ENCODE data around the gene PCDH12.
"Not testable (repeated sequence)": the region's sequence is repeated elsewhere in the genome, so short reads cannot be mapped to it uniquely, and the experiment has no call there.

Gene PCDH12

DNA sequence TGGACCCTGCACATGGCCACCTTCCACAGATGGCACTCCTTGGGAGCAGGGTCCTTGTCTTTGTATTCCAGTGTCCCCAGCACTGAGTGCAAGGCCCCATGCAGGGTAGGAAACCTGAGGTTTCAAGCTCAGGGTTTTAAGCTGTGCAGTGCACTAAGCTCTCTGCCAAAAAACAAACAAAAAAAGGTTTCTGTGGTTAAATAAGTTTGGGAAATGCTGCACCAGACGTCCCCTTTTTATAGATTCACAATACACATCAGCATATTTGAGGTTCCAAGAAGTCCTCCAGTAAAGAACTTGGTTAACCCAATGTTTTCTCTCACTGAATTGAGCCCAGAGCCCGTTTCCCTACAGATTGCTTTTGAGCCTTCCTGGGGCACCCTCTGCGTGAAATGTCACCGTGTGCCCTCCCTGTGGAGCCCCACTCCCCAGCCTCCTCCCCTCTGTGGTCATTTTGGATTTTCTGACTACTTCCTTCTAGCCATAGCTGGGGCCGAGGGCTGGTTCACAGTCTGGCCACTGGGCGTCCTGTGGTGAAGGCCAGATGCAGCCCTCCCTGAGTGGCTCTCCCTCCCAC, 17.2 kb downstream of the PCDH12 start:
- peak; percentile 30 for DNase-seq (ENCODE audit: low read depth)

DNA sequence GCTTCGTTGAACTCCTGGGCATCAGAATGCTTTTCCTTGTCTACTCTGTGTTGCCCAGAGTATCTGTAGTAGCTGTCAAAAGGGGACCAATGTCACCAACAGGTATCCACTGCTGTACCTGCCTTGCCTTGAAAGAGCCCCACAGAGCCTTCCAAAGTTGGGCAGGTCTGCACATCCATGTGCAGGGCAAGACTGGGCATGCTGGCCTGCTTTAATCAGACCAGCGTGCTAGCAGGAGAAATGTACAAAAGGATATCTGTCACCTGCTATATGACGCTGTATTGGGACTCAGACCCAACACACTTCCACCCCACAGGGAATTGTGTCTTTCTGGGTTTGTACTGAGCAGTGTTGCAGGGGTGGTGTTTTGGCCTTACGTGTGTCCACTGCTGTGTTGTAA, 22.5 kb downstream of the PCDH12 start:
- DNase-seq (ENCODE audit: low read depth) = no peak

DNA sequence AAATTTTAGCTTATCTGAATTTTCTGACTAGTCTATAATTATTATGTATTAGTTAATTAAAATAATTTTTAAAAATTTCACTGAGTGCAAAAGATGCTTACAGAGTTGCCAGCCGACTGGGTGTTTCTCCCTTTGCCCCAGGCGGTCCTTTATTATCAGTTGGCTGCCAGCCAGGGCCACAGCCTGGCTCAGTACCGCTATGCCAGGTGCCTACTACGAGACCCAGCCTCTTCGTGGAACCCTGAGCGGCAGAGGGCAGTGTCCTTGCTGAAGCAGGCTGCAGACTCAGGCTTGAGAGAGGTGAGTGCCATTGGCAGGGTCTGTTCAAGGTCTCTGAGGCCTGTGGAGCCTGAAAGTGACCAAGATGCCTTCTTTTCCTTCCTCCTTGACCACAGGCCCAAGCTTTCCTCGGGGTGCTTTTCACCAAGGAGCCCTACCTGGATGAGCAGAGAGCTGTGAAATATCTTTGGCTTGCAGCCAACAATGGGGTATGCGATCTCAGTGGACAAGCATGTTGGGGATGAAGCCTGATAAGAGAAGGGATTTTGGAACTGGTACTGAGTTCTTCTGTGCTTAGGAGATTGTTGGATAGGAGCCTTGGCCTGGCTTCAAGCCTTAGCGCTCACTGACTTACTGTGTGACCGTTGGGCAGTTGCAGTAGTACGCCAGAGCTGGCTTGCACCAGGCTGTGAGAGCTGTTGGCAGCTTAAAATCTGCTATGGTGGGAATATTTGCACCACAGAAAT, 23.7 kb downstream of the PCDH12 start:
- DNase-seq (ENCODE audit: low read depth) = no peak

DNA sequence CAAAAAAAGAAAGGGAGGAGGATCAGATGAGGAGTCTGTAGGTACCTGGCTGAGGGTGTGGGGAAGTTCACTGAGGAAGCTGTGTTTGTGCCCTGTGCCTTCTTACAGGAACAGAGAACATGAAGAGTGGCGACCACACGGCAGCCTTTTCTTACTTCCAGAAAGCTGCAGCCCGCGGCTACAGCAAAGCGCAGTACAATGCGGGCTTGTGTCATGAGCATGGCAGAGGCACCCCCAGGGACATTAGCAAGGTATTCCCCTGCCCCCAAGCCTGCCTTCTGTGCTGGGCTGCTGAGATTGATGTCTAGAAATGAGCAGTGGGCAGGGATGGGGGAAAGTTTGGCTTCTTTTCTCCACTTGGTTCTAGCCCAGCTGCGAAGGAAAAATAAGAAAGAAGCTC, 24.9 kb downstream of the PCDH12 start:
- no peak for DNase-seq (ENCODE audit: low read depth)

DNA sequence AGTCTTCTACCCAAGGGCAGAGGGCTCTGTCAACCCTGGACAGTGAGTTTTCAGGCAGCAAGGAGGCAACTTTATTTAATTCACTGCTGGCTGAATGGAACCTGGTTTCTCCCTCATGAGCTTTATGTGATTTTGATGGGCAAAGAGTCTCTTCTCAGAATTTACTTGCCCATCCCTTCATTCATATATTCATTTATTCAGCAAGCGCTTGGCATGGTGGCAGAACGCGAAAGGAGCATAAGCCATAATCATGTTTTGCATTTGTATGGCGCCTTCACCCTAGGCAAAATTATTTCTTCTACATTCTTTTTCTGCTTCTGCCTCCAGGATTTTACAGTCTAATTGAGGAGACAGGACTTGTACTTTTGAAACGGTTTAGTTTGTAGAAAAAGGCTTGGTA, 26.3 kb downstream of the PCDH12 start:
- no peak for DNase-seq (ENCODE audit: low read depth)

DNA sequence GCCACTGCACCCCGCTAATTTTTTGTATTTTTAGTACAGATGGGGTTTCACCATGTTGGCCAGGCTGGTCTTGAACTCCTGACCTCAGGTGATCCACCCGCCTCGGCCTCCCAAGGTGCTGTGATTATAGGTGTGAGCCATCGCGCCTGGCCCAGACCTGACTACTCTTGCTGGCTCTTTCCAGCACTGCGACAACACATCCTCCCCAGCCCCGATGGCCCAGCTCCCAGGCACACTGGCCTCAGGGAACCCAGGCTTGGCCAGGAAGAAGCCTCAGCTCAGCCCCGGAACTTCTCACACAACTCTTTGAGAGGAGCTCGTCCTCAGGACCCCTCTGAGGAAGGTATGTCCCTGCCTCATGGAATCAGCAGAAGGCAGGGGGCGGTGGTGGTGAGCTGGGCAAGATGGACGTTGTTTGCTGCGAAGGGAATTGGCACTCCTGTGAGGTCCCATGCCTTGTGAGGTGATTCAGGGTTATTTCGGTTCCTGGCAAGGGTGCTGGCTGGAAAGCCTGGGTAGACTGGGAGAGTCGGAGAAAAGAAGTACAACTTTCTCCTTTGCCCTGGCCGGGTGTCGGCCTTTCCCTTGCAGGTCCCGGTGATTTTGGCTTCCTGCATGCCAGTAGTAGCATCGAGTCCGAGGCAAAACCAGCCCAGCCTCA, 28.5 kb downstream of the PCDH12 start:
- DNase-seq (ENCODE audit: low read depth) = no peak

DNA sequence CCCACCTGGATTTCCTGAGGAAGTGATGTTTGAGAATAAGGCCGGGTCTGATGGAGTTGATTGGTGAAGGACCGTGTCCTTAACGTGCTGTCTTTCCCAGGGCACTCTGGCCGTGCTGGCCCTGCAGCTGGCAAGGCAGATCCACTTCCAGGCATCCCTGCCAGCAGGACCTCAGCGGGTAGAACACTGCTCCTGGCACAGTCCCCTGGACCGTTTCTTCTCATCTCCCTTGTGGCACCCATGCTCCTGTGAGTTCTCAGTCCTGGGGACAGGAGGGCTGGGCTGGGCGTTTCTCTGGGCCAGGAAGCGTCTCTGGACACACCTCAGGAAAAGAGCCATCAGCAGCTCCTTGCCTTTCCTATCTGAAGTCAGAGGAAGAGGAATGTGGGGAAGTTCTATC, 30.0 kb downstream of the PCDH12 start:
- no peak for DNase-seq (ENCODE audit: low read depth)

DNA sequence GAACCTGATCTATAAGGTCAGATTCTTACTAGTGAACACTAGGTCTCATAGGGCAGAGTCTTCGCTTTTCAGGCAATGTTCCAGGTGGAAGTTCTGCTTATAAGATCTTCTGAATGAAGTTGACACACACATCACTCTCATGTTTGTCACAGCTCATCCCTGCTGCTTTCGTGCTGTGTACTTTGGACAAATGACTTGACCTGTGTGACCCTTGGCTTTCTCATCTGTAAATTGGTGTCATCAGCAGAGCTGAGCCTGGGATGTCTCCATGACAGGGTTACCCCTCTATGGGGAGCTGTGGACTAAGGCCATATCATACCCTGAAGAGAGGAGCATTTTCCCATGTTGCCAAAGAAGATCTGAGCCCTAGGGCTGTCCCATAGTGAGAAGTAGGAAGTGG, 31.6 kb downstream of the PCDH12 start:
- DNase-seq (ENCODE audit: low read depth) = no peak

DNA sequence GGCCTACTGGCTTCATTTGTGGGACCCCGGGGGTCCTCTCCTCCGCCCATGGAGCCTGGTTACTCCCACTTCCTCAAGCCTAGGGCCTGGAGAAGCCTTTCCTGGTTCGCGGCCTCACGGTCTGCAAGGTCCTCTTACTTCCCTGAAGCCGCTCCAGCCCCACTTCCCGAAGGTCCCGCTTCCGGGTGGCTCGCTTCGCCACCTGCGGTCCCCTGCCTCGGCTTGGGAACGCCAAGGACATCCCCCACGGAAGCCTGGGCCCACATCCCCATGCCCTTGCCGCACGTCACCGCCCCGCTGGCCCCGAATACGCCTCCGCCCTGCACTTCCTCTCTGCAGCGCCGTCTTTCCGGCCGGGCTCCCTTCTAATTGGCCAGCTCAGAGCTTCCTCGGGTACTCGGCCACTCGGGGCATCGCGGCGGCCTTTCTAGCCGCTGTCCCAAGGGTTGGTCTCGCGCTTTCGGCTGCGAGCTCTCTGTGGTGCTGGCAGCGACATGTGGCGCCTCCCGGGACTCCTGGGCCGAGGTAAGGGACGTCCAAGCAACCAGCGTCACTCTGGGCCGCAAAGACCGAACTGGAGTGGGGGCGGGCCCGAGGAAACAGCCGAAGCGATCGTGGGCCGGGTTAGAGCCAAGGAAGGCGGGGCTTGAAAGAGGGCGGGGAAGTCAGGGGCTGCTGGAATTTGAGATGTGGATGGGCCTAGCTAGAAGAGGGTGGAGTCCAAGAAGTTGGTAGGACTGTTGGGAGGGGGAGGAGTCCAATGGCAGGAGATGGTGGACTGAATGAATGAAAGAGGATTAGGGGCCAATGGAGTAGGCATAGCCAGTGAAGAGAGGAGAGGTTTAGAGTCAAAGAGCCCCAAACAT, 34.3 kb downstream of the PCDH12 start, which contains the start of gene DELE1:
Gene DELE1 (plus strand): TSS at position 424 of the 866 bp plus-strand sequence. CDS start 71 bp downstream, at position 495.
- DNase-seq (ENCODE audit: low read depth) = peak; percentile 95

DNA sequence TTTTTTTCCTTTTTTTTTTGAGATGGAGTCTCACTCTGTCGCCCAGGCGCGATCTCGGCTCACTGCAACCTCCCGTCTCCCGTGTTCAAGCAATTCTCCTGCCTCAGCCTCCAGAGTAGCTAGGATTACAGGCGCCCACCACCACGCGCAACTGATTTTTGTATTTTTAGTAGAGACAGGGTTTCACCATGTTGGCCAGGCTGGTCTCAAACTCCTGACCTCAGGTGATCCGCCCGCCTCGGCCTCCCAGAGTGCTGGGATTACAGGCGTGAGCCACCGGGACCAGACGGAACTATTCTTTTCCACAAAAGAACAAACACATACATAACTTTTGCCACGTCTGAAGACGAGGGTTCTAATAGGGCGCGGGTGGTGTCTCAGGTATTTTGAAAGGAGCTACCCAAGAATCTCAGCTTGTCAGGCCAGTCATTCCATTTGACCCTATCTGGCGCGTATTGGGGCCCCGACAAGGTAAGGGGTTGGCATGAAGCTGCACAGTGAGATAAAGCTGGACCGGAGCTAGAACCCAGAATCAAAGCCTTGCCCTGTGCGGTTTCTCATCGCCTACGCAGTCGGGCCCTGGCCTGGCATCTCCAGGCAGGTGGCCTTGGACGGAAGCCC, 35.1 kb downstream of the PCDH12 start:
- DNase-seq (ENCODE audit: low read depth) = not testable (repeated sequence)

DNA sequence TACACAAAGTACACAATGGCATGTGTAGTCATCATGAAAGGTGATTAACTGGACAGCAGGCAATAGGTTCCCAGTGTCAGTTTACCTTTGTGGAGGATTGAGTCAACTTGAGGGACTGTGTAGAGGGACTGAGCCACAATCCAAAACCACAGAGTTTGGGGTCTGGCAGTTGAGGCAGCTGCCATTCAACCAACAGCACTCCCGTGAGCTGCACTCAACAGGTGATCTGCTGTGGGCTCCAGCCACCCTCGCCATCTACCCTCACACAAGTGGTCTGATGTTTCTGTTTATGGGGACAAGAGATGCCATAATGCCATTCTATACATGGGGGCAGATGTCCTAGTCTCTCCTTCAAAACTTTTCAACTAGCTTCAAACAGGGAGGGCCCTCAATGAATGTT, 37.2 kb downstream of the PCDH12 start:
- DNase-seq (ENCODE audit: low read depth) = no peak

DNA sequence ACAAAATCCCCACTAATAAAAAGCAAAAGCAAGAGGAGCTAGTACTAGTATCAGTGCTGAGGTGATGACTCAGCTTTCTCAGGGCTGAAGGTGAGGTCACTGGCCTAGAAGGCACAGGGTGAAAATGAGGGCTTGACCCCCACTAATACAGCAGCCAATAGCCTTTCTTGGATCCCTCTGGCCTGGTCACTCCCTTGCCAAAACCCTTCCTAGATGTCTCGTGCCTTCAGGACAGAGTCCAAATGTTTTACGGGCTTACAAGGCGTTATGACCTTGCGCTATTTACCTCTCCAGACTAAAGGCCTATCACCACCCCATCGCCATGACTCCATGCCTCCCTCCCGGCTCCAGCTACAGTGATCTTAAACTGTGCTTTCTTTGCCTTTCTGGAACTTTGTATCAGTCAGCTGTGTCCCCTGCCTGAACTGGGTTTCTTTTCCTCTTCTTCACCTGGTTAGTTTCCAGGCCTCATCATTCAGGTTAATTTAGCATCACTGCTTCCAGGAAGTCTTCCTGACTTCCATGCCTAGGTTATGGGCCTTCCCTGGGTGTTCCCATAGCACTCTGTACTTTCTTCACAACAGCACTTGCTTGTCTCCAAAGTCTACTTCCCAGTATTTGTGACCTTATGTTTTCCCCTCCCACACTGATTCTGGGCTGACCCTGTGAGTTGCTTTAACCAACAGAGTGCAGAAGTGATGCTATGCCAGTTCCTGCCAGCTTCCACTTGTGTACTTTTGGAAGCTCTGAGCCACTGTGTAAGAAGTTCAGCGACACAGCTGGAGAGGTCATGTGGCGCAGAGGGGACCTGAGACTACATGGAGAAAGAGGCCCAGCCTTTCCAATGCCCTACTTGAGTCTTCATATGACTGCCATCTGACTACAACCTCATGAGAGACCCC, 38.5 kb downstream of the PCDH12 start:
- DNase-seq (ENCODE audit: low read depth) = no peak

DNA sequence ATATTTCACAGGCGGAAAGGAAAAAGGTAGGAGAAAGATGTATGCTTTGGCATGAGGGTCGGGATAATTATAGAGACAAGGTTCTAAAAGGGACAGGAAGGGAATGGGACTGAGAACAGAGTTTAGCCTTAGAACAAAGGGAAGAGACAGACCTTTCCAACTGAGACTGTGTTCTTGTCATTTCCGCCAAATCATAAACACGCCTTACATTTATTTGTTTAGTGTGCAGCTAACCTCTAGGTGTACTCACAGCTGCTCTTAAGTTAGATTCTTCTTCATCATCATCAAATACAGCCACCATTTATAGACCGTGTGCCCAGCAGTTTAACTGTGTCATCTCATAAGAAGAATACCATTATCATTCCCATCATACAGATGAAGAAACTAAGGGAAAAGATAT, 40.2 kb downstream of the PCDH12 start:
- no peak for DNase-seq (ENCODE audit: low read depth)

DNA sequence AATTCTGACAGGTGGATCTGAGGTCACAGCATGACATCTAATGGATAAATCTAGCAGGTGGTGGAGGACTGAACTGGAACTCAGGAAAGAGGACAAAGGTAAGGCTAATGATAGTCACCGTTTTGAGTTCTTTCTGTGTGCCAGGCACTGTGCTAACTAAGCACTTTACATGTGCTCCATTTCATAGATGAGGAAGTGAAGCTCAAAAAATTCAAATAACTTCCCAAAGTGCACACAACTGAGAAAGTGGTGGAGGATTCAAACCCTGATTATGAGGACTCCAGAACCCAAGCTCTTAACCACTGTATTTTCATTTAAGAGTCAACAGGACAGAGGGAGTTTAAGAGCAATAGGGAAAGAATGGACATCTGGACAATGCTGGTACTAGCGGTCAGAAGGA, 41.5 kb downstream of the PCDH12 start:
- no peak for DNase-seq (ENCODE audit: low read depth)

DNA sequence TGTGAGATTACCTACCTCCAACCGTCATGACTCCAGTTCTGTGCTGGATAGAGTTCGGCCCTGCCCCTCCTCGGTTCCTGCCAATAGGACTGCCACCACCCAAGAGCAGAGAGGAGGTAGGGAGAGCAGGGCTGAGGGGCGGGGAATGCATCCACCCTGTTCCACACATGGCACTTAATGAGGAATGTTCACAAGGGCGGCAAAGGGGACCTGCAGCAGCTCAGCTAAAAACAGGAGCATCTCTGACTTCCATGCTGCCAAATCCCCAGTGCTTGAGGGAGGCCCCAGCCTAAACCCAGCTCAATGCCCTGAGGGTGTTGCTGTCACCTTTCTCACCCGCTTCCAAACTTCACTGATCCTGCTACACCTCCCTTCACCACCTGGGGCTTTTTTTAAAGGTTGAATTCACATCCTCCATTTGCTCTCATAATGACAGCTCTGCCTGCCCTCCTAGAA, 42.1 kb downstream of the PCDH12 start:
- DNase-seq (ENCODE audit: low read depth) = no peak

DNA sequence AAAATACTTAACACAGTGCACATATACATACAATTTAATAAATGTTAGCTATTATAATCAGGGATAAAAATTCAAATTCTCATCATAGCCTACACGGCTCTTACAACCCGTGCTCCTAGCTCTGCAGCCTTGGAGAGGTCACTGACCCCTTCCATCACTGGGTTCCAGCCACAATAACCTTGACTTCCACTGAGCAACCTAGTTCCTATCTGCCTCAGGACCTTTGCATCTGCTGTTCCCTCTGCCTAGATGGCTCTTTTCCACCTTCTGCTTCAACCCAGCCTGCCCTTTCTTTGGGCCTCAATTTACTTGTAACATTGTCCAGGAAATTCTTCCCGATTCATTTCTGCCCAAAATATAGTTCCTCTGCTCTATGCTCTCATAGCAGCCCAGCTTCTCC, 43.2 kb downstream of the PCDH12 start:
- no peak for DNase-seq (ENCODE audit: low read depth)

DNA sequence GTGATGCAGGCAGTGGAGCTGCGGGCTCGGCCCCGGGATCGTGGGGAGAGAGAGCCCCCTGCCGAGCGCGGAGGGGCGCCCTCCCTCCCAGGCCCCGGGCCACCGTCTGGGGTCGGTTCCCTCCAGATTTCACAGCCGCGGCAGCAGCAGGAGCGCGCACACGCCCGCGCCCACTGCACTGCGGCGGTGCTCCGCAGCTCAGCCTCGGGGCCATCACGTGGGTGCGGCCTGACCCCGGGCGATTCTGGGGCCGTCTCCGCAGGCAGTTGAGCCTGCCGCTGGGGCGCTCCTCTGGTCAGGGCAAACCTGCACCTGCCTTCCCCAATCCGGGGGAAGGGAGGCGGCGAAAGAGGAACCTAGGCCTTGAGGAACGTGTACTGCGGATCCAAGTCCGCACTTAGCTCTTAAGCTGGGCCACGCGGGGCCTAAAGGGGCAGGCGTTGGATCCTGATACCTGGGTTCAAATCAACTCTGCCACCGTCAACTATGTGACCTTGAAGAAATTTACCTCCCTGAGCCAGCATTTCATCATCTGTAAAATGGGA, 43.7 kb downstream of the PCDH12 start:
- DNase-seq (ENCODE audit: low read depth) = peak; percentile 56

DNA sequence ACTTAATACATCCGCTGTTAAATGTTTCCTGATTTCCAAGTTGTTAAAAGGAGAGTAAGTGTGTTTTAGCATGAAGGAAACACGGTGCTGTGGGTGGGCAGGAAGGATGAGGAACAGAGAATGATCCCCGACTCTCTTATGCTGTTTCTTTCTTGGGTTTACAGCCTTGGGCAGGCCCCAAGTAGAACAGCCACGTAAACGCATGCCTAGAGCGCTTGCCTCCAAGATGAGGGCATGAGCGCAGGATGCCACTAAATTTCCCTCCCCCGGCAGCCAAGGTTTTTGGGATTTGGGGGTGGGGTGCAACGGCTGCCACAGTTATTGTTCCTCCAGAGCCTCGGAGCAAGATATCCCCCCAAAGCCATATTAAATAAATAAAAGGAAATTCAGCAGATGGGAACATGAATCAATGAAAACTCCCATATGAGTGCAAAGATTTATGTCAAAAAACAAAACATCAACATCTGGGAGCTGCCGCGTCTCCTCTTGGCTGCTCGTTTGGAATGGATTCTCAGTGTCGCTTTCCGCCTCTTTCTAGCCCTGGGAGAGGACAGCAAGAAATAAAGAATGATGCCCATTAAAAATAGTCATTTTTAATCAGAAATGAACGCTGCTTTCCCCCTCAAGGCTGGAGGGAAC, 44.3 kb downstream of the PCDH12 start:
- peak; percentile 18 for DNase-seq (ENCODE audit: low read depth)

DNA sequence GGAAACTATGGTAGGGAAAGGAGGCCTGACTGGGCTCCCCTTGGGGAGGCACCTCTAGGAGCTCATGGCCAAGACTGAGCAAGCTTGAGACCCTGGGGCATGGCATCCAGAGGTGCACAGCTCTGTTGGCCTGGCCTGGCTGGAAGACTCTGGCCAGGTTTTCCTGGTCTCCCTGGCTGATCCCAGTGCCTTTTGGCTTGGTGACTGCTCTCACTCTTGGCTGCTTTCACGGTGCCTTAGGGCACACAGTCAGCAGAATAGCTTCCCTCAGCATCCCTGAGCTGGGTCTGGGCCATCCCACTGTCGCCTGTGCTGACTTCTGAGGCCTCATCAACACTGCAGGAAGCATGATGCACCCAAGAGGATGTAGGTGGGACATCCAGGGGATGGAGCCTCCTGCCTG, 47.7 kb downstream of the PCDH12 start:
- DNase-seq (ENCODE audit: low read depth) = peak; percentile 91

DNA sequence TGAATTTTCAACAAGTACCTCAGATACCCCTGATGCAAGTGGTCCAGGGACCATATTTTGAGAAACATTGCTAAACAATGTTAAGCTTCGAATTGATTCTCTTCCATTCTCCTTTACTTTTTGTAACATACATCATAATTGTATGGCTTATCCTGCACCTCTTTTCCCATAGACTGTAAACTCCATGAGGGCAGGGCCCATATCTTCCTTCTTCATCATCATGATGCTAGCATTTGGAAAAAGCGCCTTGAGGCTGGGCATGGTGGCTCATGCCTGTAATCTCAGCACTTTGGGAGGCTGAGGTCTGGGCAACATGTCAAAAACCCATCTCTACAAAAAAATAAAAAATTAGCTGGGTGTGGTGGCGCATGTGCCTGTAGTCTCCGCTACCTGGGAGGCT, 48.8 kb downstream of the PCDH12 start:
- DNase-seq (ENCODE audit: low read depth) = no peak
